HUDEP-2 (cell line): ENCODE measurements around the gene TINAG.

ENCODE experiments used
- DNase-seq, 76 experiments: peaks; one replicate each; lab custom pipeline; 2025; ENCODE audit not compliant: unreplicated experiment in 76 of 76; lab: John Stamatoyannopoulos, UW

Gene TINAG

GRCh38 chr6:54419885-54420284, 111.6 kb downstream of the TINAG start:
- DNase-seq, result no peak

GRCh38 chr6:54426995-54427394, 118.8 kb downstream of the TINAG start:
- no peak for DNase-seq

- no peak for DNase-seq
Observed at GRCh38 chr6:54427396-54427937, 119.2 kb downstream of the TINAG start.

GRCh38 chr6:54428431-54428830, 120.2 kb downstream of the TINAG start:
- no peak for DNase-seq

GRCh38 chr6:54431466-54431865, 123.2 kb downstream of the TINAG start:
- no peak for DNase-seq
